WTC11 (cell line): ENCODE data around the gene ABLIM2. TPM values are rescaled to one million over a fixed set of nuclear protein-coding genes. Genes with fewer than 3 reads are reported as not detected.

ENCODE experiments used
- ATAC-seq: fragments of 200-7000 bp; cut with Tn5 transposase; 2 replicates; pipeline ENCODE4 v1.10.0; 2021; ENCODE audit warnings: mild to moderate bottlenecking, moderate library complexity
- CTCF ChIA-PET: fragments of 300-600 bp; sonication (Branson Sonifier 250); formaldehyde crosslinking; loops from one replicate; lab custom pipeline; 2021; ENCODE audit warnings: antibody characterized with exemption; lab: Charles Lee
- POLR2A ChIA-PET: fragments of 350-600 bp; sonication (Branson Sonifier 250); formaldehyde crosslinking; loops from one replicate; lab custom pipeline; 2021; ENCODE audit warnings: antibody characterized with exemption; lab: Charles Lee
- DNase-seq: peaks from one replicate; pipeline ENCODE4 v3.0.0; 2021; ENCODE audit warnings: low spot score
- H3K27ac Mint-ChIP-seq: 2 replicates; pipeline ENCODE4 v1.8.0; 2021; ENCODE audit warnings: mixed read lengths
- H3K27me3 Mint-ChIP-seq: 2 replicates; pipeline ENCODE4 v1.8.0; 2021; ENCODE audit warnings: low read depth, mild to moderate bottlenecking, moderate library complexity, mixed read lengths
- H3K36me3 Mint-ChIP-seq: 2 replicates; pipeline ENCODE4 v1.8.0; 2021; ENCODE audit warnings: mixed read lengths
- H3K4me1 Mint-ChIP-seq: 2 replicates; pipeline ENCODE4 v1.8.0; 2022; ENCODE audit warnings: mixed read lengths
- H3K4me3 Mint-ChIP-seq: 2 replicates; pipeline ENCODE4 v1.8.0; 2021; ENCODE audit warnings: mild to moderate bottlenecking, moderate library complexity, mixed read lengths
- H3K9me3 Mint-ChIP-seq: 2 replicates; pipeline ENCODE4 v1.8.0; 2021; ENCODE audit warnings: mixed read lengths
- ETV6 ChIP-seq: sonication (generic); formaldehyde crosslinking; IDR thresholded peaks from 2 replicates; pipeline ENCODE4 v1.8.1; 2022; ENCODE audit warnings: mild to moderate bottlenecking, missing genetic modification reagents
- GABPB1 ChIP-seq: sonication (generic); formaldehyde crosslinking; IDR thresholded peaks from 2 replicates; pipeline ENCODE4 v1.8.1; 2023; ENCODE audit warnings: mild to moderate bottlenecking, missing genetic modification reagents
- IRF2 ChIP-seq: sonication (generic); formaldehyde crosslinking; IDR thresholded peaks from 2 replicates; pipeline ENCODE4 v1.8.0; 2022; ENCODE audit warnings: low read depth, missing genetic modification reagents, borderline replicate concordance
- KAT7 ChIP-seq: sonication (generic); formaldehyde crosslinking; IDR thresholded peaks from 2 replicates; pipeline ENCODE4 v1.8.1; 2023; ENCODE audit warnings: missing genetic modification reagents, mild to moderate bottlenecking, borderline replicate concordance
- MXD4 ChIP-seq: fragments of 250-450 bp; sonication (Bioruptor Pico); IDR thresholded peaks from 2 replicates; pipeline ENCODE4 v1.8.0; 2021; ENCODE audit warnings: mild to moderate bottlenecking, moderate library complexity, borderline replicate concordance
- NFATC4 ChIP-seq: fragments of 250-450 bp; sonication (Bioruptor Pico); IDR thresholded peaks from 2 replicates; pipeline ENCODE4 v1.9.0; 2021; ENCODE audit warnings: mild to moderate bottlenecking
- NFYB ChIP-seq: sonication (generic); formaldehyde crosslinking; conservative IDR thresholded peaks from 2 replicates; pipeline ENCODE4 v1.8.0; 2022; ENCODE audit warnings: low read depth, missing genetic modification reagents
- NR3C1 ChIP-seq: sonication (generic); formaldehyde crosslinking; conservative IDR thresholded peaks from 2 replicates; pipeline ENCODE4 v1.8.1; 2023; ENCODE audit warnings: low read depth, mild to moderate bottlenecking, missing genetic modification reagents
- PRRX2 ChIP-seq: fragments of 250-450 bp; sonication (Bioruptor Pico); IDR thresholded peaks from 2 replicates; pipeline ENCODE4 v1.8.0; 2021; ENCODE audit warnings: mild to moderate bottlenecking
- RELA ChIP-seq: sonication (generic); formaldehyde crosslinking; IDR thresholded peaks from 2 replicates; pipeline ENCODE4 v1.8.1; 2022; ENCODE audit warnings: missing genetic modification reagents, mild to moderate bottlenecking, borderline replicate concordance
- TEAD1 ChIP-seq: sonication (generic); formaldehyde crosslinking; IDR thresholded peaks from 2 replicates; pipeline ENCODE4 v1.8.0; 2022; ENCODE audit warnings: mild to moderate bottlenecking, missing genetic modification reagents
- ZNF219 ChIP-seq: sonication (generic); formaldehyde crosslinking; IDR thresholded peaks from 2 replicates; pipeline ENCODE4 v1.8.0; 2023; ENCODE audit warnings: missing genetic modification reagents, mild to moderate bottlenecking, borderline replicate concordance
- ZNF232 ChIP-seq: sonication (generic); formaldehyde crosslinking; IDR thresholded peaks from 2 replicates; pipeline ENCODE4 v1.8.0; 2022; ENCODE audit warnings: mild to moderate bottlenecking, missing genetic modification reagents
- total RNA-seq: library from RNA; stranded (reverse); gene quantifications from 3 replicates; pipeline ENCODE4 v1.2.3, GENCODE V29; 2021
- TF ChIP-seq, protein P1 (sequence below): sonication (generic); formaldehyde crosslinking; IDR thresholded peaks from 2 replicates; pipeline ENCODE4 v1.8.1; 2022; ENCODE audit warnings: low read depth, missing genetic modification reagents, borderline replicate concordance
- TF ChIP-seq, protein P2 (sequence below): sonication (generic); formaldehyde crosslinking; IDR thresholded peaks from 2 replicates; pipeline ENCODE4 v1.8.0; 2022; ENCODE audit warnings: mild to moderate bottlenecking, missing genetic modification reagents
- TF ChIP-seq, protein P3 (sequence below): fragments of 250-450 bp; sonication (Bioruptor Pico); IDR thresholded peaks from 2 replicates; pipeline ENCODE4 v1.9.0; 2021; ENCODE audit warnings: mild to moderate bottlenecking
- TF ChIP-seq, protein P4 (sequence below): sonication (generic); formaldehyde crosslinking; IDR thresholded peaks from 2 replicates; pipeline ENCODE4 v1.8.0; 2022; ENCODE audit warnings: mild to moderate bottlenecking, missing genetic modification reagents
- TF ChIP-seq, protein P5 (sequence below): fragments of 250-450 bp; sonication (Bioruptor Pico); IDR thresholded peaks from 2 replicates; pipeline ENCODE4 v1.9.0; 2021; ENCODE audit warnings: moderate library complexity, mild to moderate bottlenecking, inconsistent platforms, borderline replicate concordance
- TF ChIP-seq, protein P6 (sequence below): fragments of 250-450 bp; sonication (Bioruptor Pico); IDR thresholded peaks from 2 replicates; pipeline ENCODE4 v2.1.2; 2022; ENCODE audit warnings: mild to moderate bottlenecking, moderate library complexity

ABLIM2 gene
- total RNA-seq, 1 experiment from 2014 or later = 2.6 TPM

DNA sequence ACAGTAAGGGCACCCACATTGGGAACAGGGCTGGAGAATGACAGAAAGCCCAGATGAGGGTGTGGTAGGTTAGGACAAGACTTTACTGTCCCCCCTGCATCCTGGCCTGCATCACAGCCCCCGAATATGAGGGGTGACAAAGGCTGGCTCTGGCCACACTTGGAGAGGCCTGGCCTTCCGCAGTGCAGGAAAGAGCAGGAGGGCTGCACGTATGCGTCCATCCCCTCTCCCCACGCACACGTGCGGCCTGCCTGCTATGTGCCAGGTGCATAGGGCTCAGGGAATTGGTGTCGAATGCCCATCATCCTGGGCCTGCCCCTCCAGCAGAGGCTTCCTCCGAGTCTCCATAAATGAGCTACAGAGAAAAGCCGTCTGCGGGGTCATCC lies 80.5 kb downstream of the ABLIM2 start:
- Mint-ChIP-seq H3K27ac (no peak overlapping the region), H3K36me3 (no peaks in the 10 kb centered on the region), H3K9me3 (no peaks in the 10 kb centered on the region), H3K4me3 (no peak overlapping the region), H3K4me1 (peaks cover 22% of the 10 kb centered on the region), H3K27me3 (no peaks in the 10 kb centered on the region)
- ATAC-seq (no peak), DNase-seq (no peak)
- CTCF ChIA-PET = no interaction called here
- POLR2A ChIA-PET = no interaction called here
- TF ChIP-seq IRF2 (no peak), TEAD1 (no peak), ETV6 (no peak), ZNF219 (CRISPR knock-in tag) (no peak), NFYB (no peak), NFATC4 (CRISPR knock-in tag) (no peak), RELA (CRISPR knock-in tag) (no peak), MXD4 (CRISPR knock-in tag) (no peak), PRRX2 (CRISPR knock-in tag) (no peak)
- TF ChIP-seq, protein P1, sequence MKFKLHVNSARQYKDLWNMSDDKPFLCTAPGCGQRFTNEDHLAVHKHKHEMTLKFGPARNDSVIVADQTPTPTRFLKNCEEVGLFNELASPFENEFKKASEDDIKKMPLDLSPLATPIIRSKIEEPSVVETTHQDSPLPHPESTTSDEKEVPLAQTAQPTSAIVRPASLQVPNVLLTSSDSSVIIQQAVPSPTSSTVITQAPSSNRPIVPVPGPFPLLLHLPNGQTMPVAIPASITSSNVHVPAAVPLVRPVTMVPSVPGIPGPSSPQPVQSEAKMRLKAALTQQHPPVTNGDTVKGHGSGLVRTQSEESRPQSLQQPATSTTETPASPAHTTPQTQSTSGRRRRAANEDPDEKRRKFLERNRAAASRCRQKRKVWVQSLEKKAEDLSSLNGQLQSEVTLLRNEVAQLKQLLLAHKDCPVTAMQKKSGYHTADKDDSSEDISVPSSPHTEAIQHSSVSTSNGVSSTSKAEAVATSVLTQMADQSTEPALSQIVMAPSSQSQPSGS = no peak
- TF ChIP-seq, protein P2, sequence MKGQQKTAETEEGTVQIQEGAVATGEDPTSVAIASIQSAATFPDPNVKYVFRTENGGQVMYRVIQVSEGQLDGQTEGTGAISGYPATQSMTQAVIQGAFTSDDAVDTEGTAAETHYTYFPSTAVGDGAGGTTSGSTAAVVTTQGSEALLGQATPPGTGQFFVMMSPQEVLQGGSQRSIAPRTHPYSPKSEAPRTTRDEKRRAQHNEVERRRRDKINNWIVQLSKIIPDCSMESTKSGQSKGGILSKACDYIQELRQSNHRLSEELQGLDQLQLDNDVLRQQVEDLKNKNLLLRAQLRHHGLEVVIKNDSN (CRISPR knock-in tag) = no peak
- TF ChIP-seq, protein P3, sequence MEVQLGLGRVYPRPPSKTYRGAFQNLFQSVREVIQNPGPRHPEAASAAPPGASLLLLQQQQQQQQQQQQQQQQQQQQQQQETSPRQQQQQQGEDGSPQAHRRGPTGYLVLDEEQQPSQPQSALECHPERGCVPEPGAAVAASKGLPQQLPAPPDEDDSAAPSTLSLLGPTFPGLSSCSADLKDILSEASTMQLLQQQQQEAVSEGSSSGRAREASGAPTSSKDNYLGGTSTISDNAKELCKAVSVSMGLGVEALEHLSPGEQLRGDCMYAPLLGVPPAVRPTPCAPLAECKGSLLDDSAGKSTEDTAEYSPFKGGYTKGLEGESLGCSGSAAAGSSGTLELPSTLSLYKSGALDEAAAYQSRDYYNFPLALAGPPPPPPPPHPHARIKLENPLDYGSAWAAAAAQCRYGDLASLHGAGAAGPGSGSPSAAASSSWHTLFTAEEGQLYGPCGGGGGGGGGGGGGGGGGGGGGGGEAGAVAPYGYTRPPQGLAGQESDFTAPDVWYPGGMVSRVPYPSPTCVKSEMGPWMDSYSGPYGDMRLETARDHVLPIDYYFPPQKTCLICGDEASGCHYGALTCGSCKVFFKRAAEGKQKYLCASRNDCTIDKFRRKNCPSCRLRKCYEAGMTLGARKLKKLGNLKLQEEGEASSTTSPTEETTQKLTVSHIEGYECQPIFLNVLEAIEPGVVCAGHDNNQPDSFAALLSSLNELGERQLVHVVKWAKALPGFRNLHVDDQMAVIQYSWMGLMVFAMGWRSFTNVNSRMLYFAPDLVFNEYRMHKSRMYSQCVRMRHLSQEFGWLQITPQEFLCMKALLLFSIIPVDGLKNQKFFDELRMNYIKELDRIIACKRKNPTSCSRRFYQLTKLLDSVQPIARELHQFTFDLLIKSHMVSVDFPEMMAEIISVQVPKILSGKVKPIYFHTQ (CRISPR knock-in tag) = no peak
- TF ChIP-seq, protein P4, sequence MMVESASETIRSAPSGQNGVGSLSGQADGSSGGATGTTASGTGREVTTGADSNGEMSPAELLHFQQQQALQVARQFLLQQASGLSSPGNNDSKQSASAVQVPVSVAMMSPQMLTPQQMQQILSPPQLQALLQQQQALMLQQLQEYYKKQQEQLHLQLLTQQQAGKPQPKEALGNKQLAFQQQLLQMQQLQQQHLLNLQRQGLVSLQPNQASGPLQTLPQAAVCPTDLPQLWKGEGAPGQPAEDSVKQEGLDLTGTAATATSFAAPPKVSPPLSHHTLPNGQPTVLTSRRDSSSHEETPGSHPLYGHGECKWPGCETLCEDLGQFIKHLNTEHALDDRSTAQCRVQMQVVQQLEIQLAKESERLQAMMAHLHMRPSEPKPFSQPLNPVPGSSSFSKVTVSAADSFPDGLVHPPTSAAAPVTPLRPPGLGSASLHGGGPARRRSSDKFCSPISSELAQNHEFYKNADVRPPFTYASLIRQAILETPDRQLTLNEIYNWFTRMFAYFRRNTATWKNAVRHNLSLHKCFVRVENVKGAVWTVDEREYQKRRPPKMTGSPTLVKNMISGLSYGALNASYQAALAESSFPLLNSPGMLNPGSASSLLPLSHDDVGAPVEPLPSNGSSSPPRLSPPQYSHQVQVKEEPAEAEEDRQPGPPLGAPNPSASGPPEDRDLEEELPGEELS (CRISPR knock-in tag) = no peak

DNA sequence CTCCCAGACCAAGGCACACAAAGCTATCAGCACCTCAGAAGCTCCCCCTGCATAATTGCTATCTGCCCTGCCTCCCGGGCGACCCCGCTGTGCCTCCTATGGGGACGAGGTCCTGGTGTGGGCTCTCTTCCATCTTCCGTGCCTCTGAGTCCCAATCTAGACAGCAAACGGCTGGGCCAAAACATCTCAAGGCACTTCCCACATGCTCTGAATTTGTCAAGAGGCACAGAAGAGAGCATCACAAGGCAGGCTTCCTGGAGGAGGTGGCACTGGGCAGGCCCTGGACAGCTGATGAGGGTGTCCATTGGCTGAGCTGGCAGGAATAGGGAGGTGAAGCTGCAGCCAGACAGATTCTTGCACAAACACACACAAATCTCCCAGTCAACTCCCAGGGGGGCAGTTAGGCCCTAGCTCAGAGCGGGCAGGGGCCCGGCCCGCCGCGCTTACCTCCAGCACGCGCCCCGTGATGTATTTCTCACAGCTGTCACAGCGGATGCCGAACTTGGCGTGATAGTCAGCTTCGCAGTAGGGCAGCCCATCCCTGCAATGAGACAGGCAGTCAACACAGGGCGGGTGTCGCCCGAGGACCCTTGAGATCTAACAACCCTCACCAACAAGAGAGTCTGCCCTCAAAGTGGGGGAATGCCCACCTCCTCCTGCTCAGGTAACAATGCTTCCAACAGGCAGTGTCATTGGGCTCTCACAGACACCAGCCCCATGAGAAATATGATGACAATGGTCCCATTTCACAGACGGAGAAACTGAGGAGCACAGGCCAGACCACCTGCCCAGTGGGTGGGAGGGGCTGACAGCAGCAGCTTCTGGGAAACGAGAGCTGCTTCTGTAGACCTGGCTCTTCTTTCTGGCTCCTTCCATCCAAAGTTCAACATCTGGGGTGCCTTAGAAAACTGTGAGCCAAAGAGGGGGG lies 81.2 kb downstream of the ABLIM2 start:
- no peak overlapping the region for H3K4me3 Mint-ChIP-seq
- no peaks in the 10 kb centered on the region for H3K9me3 Mint-ChIP-seq
- ATAC-seq (no peak), DNase-seq (no peak)
- peaks cover 27% of the 10 kb centered on the region for H3K4me1 Mint-ChIP-seq
- H3K27me3 Mint-ChIP-seq = no peaks in the 10 kb centered on the region
- ChIA-PET CTCF (interaction anchor here (0.7 to 1.9 kb wide), 3 partner anchors 15 to 236 kb away, joined by 3 to 6 read pairs (median 4); no protein-coding TSS in a partner anchor), POLR2A (no interaction called here)
- H3K36me3 Mint-ChIP-seq = no peaks in the 10 kb centered on the region
- no peak overlapping the region for H3K27ac Mint-ChIP-seq
- TF ChIP-seq MXD4 (CRISPR knock-in tag) (no peak), NR3C1 (CRISPR knock-in tag) (no peak), ZNF232 (CRISPR knock-in tag) (no peak), GABPB1 (no peak), KAT7 (no peak)
- TF ChIP-seq, protein P4 (CRISPR knock-in tag) = no peak
- TF ChIP-seq, protein P5, sequence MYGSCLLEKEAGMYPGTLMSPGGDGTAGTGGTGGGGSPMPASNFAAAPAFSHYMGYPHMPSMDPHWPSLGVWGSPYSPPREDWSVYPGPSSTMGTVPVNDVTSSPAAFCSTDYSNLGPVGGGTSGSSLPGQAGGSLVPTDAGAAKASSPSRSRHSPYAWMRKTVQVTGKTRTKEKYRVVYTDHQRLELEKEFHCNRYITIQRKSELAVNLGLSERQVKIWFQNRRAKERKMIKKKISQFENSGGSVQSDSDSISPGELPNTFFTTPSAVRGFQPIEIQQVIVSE = no peak
- TF ChIP-seq, protein P6, sequence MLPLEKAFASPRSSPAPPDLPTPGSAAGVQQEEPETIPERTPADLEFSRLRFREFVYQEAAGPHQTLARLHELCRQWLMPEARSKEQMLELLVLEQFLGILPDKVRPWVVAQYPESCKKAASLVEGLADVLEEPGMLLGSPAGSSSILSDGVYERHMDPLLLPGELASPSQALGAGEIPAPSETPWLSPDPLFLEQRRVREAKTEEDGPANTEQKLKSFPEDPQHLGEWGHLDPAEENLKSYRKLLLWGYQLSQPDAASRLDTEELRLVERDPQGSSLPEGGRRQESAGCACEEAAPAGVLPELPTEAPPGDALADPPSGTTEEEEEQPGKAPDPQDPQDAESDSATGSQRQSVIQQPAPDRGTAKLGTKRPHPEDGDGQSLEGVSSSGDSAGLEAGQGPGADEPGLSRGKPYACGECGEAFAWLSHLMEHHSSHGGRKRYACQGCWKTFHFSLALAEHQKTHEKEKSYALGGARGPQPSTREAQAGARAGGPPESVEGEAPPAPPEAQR = no peak
